ENCODE results near the gene IGFL4. TPM values are rescaled to one million over a fixed set of nuclear protein-coding genes. Genes with fewer than 3 reads are reported as not detected.

Gene IGFL4
- total RNA-seq, 1 donor from 2014 or later: 0.84 TPM

DNA sequence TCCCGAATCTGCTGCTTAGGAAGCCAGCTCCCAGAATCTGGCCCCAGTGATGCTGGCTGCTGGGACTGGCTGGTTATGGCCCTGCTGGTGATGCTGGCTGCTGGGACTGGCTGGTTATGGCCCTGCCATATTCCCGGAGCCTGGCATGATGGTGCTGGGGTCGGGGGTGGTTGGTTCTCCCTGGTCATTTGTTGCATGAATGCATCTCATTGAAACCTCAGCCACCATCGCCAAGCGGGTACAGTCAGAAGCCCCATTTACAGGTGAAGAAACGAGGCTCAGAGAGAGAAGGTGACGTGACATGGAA, 20.0 kb downstream of the IGFL4 start:
- TF ChIP-seq, protein P1, sequence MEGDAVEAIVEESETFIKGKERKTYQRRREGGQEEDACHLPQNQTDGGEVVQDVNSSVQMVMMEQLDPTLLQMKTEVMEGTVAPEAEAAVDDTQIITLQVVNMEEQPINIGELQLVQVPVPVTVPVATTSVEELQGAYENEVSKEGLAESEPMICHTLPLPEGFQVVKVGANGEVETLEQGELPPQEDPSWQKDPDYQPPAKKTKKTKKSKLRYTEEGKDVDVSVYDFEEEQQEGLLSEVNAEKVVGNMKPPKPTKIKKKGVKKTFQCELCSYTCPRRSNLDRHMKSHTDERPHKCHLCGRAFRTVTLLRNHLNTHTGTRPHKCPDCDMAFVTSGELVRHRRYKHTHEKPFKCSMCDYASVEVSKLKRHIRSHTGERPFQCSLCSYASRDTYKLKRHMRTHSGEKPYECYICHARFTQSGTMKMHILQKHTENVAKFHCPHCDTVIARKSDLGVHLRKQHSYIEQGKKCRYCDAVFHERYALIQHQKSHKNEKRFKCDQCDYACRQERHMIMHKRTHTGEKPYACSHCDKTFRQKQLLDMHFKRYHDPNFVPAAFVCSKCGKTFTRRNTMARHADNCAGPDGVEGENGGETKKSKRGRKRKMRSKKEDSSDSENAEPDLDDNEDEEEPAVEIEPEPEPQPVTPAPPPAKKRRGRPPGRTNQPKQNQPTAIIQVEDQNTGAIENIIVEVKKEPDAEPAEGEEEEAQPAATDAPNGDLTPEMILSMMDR (IDR thresholded peaks at IDR 0.05; ENCODE audit: unreplicated experiment): no peak
- no peak for DNase-seq (ENCODE audit: low spot score, unreplicated experiment)
- H3K36me3 Mint-ChIP-seq (ENCODE audit: insufficient read depth): peaks cover 2% of the 10 kb centered on the region
- H3K27ac Mint-ChIP-seq: no peak overlapping the region
- H3K9me3 Mint-ChIP-seq (ENCODE audit: low read depth): no peaks in the 10 kb centered on the region
- H3K4me3 Mint-ChIP-seq (ENCODE audit: low read depth): no peak overlapping the region
- peaks cover 6% of the 10 kb centered on the region for H3K27me3 Mint-ChIP-seq
- H3K4me1 Mint-ChIP-seq (ENCODE audit: low read depth): peaks cover 3% of the 10 kb centered on the region

DNA sequence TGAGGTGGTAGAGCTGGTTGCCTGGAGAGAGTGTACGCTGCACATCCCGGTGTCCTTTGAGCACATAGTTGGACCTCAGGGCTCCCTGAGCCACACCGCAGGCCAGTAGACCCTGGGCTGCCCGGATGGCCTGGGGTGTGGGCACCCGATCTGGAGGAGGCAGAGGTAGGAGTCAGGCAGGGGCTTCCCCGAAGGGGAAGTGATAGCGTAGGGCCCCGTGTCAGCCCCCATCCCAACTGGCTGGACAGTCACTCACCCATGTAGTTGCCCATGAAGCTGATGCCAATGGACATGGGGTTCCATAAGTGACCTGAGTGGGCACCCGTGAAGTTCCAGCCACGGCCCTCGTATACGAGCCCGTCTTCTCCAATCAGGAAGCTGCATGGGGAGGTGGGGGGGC, 21.5 kb downstream of the IGFL4 start:
- H3K4me3 Mint-ChIP-seq (ENCODE audit: low read depth): no peak overlapping the region
- DNase-seq (ENCODE audit: low spot score, unreplicated experiment): no peak
- H3K4me1 Mint-ChIP-seq (ENCODE audit: low read depth): peaks cover 12% of the 10 kb centered on the region
- peaks cover 5% of the 10 kb centered on the region for H3K36me3 Mint-ChIP-seq (ENCODE audit: insufficient read depth)
- H3K27ac Mint-ChIP-seq: no peak overlapping the region
- H3K27me3 Mint-ChIP-seq: peaks cover 16% of the 10 kb centered on the region
- H3K9me3 Mint-ChIP-seq (ENCODE audit: low read depth): no peaks in the 10 kb centered on the region
- TF ChIP-seq, protein P1 (IDR thresholded peaks at IDR 0.05; ENCODE audit: unreplicated experiment): no peak

DNA sequence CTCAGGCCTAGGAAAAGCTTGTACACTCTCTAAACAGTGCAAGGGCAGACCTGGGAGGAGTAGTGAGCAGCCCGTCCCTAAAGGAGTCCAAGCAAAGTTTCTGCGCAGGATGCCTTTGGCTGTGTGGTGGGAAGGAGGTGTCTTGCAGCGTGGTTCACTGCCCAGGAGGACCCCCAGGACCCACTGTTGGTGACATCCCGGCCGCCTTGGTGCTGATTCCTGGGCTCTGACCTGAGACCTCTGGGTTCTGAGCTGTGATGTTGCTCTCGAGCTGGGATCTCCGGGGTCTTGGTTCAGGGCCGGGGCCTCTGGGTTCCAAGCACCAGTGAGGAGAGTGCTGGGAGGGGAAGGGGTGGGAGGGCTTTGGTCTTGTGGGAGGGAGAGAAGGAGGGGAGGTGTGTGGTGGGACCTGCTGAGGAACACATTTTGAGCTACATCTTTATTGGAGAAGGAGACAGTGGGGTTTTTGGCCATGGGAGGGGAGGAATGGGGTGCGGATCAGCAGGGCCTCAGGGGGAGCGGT, 22.0 kb downstream of the IGFL4 start:
- no peak for DNase-seq (ENCODE audit: low spot score, unreplicated experiment)
- Mint-ChIP-seq H3K36me3 (ENCODE audit: insufficient read depth) (peaks cover 4% of the 10 kb centered on the region), H3K4me3 (ENCODE audit: low read depth) (no peak overlapping the region), H3K9me3 (ENCODE audit: low read depth) (no peaks in the 10 kb centered on the region), H3K27ac (no peak overlapping the region), H3K27me3 (peaks cover 21% of the 10 kb centered on the region), H3K4me1 (ENCODE audit: low read depth) (peaks cover 12% of the 10 kb centered on the region)
- TF ChIP-seq, protein P1 (IDR thresholded peaks at IDR 0.05; ENCODE audit: unreplicated experiment): no peak

DNA sequence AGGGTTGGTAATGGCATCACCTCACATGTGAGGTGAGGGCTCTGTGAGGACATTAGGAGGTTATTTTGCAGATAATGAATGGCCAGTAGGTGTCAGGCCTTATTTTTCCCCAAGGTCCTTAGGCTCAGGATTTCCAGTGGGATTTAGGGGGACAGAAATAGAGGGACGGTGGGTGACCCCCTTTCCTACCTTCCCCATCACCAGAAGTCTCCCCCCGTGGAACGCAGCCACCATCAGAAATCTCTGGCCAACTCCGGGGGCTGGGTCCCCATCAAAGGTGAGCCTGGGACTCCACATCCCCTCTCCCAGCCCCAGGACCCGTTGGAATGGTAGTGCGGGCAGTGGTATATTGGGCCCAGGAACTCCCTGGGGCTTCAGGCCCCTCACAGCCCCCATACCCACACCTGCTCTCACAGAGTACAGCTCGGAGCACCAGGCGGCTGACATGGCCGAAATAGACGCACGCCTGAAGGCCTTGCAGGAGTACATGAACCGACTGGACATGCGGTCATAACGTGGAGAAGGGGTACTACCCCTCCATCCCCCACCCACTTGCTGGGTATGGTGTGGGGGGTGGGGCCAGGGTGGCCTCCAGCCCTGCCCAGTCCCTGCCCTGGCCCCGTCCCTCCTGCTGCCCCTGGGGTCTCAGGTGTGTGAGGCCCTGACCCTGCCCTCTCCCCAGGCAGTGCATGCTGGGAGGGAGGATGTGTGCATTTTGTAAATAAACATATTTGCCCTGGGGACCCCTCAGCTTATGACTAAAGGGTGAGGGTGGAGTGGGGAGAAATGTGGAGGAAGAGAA, 22.7 kb downstream of the IGFL4 start:
- Mint-ChIP-seq H3K27me3 (peaks cover 23% of the 10 kb centered on the region), H3K9me3 (ENCODE audit: low read depth) (no peaks in the 10 kb centered on the region), H3K27ac (no peak overlapping the region), H3K4me3 (ENCODE audit: low read depth) (no peak overlapping the region), H3K36me3 (ENCODE audit: insufficient read depth) (peaks cover 4% of the 10 kb centered on the region), H3K4me1 (ENCODE audit: low read depth) (peaks cover 12% of the 10 kb centered on the region)
- no peak for DNase-seq (ENCODE audit: low spot score, unreplicated experiment)
- TF ChIP-seq, protein P1 (IDR thresholded peaks at IDR 0.05; ENCODE audit: unreplicated experiment): no peak

DNA sequence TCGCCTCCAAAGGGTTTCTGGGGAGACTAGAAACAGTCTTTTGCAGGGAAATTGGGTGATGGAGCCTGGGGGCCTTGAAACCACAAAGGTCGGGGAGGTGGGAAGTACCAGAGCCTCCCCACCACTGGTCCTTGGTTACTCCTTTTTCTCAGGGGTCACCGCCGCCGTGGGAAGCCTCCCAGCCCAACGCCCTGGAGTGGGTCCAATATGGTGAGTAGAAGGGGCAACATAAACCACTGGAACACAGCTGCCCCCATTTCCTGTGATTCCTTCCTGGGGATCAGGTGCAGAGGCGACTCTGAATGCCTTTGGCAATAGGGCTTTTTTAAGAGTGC, 23.7 kb downstream of the IGFL4 start:
- no peak for DNase-seq (ENCODE audit: low spot score, unreplicated experiment)
- Mint-ChIP-seq H3K4me1 (ENCODE audit: low read depth) (peaks cover 12% of the 10 kb centered on the region), H3K4me3 (ENCODE audit: low read depth) (no peak overlapping the region), H3K9me3 (ENCODE audit: low read depth) (no peaks in the 10 kb centered on the region), H3K27me3 (peaks cover 23% of the 10 kb centered on the region), H3K36me3 (ENCODE audit: insufficient read depth) (peaks cover 5% of the 10 kb centered on the region), H3K27ac (no peak overlapping the region)
- TF ChIP-seq, protein P1 (IDR thresholded peaks at IDR 0.05; ENCODE audit: unreplicated experiment): no peak

Data from progenitor cell of endocrine pancreas (in vitro differentiated cells).